Muscle of back (tissue), 11 donors: ENCODE measurements around the gene TM9SF4. TPM values are rescaled to one million over a fixed set of nuclear protein-coding genes. Genes with fewer than 3 reads are reported as not detected.

Experiments used
- DNase-seq, 3 donors: peaks; one replicate each; pipeline versions ENCODE4 v3.0.0 to v3.0.0-alpha.2; 2013
- polyA plus RNA-seq, 10 donors: library from polyadenylated mRNA; unstranded; fragments of 120-200 nt; gene quantifications; one replicate each; pipeline ENCODE4 v1.2.1, GENCODE V29; 2013; ENCODE audit not compliant: insufficient read length in 10 of 10

The TM9SF4 gene
- polyA plus RNA-seq, 10 donors, result 39.8 to 49.9 (median 42.5) TPM

DNA sequence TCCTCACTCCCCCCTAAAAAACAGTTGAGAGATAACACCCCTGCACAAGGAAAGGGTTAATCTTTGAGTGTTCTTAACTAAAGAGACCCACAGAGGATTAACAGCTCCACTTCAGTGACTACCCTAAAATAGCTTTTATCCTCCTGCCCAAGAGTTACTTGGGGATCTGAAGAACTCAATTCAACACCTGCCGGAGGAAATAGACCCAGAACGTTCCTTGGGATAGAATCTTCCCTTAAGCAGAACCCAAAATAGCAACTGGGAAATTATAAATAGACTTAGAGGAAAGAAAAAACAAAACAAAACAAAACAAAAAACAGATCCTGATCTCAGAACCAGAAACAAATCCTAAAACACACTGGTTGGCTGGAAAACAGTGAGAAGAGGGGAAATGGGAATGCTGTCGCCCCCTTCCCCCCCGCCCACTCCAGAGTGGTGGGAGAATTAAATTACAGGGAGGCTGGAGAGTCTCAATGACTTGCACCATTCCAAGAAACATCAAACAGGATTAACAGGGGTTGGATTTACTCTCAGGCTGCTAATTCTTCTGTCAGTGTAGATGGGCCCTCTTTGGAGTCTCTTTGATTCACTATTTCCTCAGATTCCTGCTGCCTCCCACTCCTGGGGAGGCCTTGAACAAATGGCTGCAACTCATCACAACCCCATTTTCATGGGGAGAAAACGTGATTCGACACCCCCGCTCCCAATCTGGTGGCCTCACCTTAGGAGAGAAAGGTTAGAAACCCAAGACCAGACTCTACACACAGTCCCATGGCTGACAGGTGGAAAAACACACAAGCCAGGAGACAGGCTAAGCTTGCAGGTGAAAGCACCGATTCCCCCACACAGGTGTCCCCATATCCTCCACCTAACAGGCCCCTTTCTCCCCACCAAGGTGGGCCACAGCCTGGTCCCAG is 96.6 kb downstream of the TM9SF4 start:
- peak in 2 of 3 donors; percentile 7 to 16 for DNase-seq

DNA sequence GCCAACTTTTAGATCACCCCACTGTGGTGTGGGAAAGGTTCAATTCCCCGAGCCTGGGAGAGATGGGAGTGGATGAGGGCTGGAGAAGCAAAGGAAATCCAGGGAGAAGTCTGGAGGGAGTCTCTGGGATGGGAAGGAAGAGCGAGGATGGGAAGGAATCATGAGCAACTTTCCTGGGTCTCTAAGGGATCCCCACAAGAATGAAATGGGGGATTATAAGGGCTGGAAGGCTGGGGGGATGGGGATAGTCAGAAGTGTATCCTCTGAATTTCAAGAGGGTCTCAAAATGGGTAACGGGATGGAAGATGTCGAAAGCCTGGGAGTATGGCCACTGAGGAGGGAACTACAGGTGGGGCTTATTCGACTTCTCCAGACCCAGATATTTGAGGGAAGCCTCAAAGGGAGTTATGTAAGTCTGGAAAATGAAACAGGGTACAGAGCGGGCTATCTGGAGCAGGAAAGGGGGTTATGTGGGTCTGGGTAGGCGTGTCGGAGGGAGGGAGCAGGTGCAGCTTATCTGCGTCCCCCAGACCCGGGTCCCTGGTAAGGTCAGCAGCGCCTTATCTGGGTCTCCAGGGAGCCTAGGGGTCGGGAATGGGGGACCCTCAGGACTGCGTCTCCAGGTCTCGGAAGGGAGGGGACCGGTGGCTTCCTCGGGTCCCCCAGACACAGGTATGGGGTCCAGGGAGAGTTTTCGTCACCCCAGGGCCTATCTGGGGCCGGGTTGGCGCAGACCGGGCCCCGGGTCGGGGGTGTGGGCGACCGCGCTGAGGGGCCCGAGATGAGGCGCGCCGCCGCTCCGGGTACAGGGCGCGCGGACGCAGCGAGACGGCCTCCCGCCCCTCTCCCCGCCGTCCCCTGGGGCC is 97.5 kb downstream of the TM9SF4 start:
- DNase-seq, result no peak

DNA sequence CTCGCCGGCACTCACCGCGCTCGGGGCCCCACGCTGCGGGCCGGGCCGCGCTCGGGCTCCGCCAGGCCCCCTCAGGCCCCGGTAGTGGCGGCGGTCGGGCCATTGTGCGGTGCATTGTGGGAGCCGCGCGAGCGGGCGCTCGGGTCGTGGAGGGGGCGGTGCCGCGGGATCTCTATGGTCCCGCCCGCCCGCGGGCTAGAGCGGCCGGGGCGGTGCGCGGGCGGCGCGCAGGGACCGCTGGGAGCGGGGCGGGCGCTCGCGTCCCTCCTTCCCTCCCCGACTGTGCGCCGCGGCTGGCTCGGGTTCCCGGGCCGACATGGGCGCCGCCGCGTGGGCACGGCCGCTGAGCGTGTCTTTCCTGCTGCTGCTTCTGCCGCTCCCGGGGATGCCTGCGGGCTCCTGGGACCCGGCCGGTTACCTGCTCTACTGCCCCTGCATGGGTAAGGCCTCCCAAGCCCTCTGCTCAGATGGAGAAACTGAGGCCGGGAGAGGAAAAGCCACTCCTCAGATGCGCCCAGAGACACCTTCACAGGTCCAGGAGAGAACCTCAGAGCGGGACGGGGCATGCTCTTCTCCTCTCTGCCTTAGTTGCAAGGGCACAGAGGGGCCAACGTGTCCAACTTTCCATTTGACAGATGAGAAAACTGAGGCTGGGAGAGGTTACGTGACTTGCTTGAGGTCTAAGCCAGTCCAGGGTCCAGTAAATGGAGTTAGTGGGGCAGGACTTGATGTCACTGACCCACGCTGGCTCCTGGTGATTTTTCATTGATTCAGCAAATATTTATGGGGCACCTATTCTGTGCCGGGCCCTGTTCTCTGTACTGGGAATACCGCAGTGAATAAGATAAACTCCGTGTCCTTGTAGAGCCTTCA is 98.3 kb downstream of the TM9SF4 start, which contains the start of the genes PLAGL2 and POFUT1:
Gene PLAGL2, minus strand, starts transcription at position 118 of the 873 bp plus-strand sequence. CDS start 5,565 bp downstream, outside the sequence.
Gene POFUT1, plus strand, starts transcription at position 255 of the 873 bp plus-strand sequence. Its CDS starts 62 bp downstream, at position 317.
- peak; percentile 90 to 95 (median 93) for DNase-seq

DNA sequence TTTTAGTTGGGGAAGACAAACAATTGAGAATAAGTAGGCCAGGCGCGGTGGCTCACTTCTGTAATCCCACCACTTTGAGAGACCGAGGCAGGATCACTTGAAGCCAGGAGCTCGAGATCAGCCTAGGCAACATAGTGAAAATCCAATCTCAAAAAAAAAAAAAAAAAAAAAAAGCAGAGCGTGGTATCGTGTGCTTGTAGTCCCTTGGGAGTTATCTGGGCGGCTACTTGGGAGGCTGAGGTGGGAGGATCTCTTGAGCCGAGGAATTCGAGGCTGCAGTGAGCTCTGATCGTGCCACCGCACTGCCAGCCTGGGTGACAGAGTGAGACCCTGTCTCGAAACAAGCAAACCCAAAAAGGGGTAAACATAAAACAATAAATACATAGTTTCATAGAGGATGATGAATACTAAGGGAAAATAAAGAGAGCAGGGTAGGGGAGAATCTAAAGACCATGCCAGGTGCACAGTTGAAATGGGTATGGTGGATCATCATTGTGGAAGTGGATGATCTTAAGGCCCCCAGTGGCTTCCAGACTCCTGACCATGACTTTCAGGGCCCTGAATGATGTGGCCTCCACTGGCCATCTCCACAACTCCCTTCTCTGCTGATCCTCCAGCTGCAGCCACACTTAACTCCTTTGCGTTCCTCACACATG is 99.1 kb downstream of the TM9SF4 start:
- no peak for DNase-seq

DNA sequence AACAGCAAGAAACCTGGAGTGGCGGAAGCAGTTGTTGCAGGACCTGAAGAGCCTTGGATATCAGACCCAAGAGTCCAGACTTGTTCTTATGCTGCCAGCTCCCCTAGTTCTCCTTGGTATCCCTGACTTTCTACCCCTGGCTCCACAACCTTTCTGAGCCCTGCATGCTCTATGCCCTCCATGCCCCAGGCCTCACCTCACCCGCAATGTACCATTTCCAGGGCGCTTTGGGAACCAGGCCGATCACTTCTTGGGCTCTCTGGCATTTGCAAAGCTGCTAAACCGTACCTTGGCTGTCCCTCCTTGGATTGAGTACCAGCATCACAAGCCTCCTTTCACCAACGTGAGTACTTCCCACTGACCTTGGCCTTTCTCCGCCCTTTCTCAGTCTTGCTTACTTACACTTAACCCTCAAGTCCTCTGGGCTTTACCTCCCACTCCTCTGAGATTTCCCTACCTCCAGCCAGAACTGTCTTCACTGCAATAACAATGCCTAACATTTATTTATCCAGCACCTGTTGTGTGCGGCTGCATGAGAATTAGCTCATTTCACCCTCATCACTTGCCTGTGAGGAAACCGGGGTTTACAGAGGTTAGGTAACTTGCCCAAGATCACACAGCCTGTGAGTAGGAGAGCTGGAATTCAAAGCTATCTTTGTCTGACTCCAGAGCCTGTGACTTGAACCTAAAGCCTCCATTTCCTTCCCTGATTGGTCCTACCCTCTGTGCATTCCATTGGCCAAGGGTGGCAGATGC is 100.5 kb downstream of the TM9SF4 start:
- no peak for DNase-seq

DNA sequence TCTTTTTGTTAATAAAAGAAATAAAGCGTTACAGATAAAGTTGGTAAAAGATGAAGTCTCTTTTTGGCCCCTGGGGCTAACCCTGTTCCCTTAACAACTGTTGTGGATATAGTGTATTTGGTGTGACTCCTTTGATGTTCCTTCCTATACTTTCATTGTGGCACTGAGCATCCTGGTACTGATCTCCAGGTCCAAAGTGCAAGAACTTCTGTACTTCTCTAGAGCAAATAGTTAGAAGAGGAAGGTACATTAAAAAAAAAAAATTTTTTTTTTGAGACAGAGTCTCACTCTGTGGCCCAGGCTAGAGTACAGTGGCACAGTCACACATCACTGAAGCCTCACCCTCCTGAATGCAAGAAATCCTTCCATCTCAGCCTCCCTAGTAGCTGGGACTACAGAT is 104.4 kb downstream of the TM9SF4 start:
- DNase-seq, result no peak

DNA sequence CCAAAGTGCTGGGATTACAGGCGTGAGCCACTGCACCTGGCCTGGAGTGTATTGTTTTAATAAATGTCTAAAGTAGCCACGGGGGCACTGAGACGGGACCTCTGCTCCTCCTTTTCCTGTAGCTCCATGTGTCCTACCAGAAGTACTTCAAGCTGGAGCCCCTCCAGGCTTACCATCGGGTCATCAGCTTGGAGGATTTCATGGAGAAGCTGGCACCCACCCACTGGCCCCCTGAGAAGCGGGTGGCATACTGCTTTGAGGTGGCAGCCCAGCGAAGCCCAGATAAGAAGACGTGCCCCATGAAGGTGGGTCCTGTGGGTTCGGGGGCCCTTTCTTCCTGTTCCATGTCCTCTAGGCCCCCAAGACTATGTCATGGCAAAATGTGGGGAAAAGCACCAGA is 105.6 kb downstream of the TM9SF4 start:
- DNase-seq, result no peak

DNA sequence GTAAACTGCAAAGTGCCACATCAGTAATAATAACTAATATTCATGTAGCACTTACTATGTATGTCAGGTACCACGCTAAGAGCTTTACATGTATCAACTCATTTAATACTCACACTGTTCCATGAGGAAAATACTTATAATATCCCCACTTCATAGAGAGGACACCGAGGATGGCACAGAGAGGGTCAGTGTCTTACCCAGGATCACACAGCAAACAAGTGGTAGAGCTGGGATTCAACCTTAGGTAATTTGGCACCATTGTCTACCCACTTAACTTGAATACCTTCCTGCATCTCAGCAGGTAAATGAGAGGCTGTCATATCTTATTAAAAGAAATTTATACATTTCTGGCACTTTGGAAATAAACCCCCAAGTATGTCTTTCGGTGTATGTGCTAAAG is 106.2 kb downstream of the TM9SF4 start:
- DNase-seq, result no peak

DNA sequence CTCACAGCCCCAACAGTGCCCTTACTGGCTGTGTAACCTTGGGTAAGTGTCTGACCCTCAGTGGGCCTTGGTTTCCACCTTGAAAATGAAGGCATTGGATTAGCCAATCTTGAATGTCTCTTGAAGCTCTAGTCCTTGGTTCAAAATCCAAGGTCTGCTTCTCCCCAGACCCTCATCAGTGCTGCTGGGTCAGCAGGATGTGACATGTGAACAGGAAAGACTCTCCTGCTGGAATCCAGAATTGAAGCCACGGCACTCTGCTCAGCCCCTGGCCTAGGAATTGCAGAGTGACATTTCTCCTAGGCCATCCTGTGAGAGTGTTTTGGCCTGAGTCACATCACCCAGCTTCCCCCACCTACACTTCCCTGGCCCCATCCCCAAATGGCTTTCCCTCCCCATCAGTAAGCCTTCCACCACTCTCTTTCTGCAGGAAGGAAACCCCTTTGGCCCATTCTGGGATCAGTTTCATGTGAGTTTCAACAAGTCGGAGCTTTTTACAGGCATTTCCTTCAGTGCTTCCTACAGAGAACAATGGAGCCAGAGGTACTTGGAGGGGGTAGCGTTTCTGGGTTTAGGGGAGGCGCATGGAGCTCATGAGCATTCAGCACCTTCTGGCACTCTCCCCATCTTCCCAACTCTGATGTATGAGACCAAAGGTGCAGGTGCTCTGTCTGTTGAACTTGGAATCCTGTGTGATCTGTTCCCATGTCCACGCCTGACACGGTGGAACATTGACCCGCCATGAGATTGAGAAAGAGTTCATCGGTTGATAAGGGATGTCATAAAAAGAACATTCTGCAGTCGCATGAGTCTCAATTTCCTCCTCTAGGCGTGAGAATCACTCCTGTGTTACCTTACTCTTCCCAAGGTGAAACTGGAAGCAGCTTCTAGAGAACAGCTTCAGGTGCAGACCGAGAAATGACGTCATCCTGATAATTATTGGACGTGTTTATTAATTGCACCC is 106.9 kb downstream of the TM9SF4 start:
- DNase-seq, result no peak

Other genes starting within 250 kb of the TM9SF4 start
- gene DUSP15, start 239.2 kb upstream of the TM9SF4 start, polyA plus RNA-seq, result 1 to 10 TPM; 1.2 to 3.4 (median 2.2) TPM
- under 1 TPM in 9 of 10 donors, not detected in 1; 0.09 to 0.27 (median 0.15) TPM for gene TTLL9, start 239.1 kb upstream of the TM9SF4 start, polyA plus RNA-seq
- gene PDRG1, start 157.7 kb upstream of the TM9SF4 start, polyA plus RNA-seq, result 10 to 100 TPM; 13.2 to 17.8 (median 15.6) TPM
- under 1 TPM in 8 of 10 donors, not detected in 2; 0.07 to 0.16 (median 0.09) TPM for gene XKR7, start 141.6 kb upstream of the TM9SF4 start, polyA plus RNA-seq
- gene CCM2L, start 99.3 kb upstream of the TM9SF4 start, polyA plus RNA-seq, result 1 to 10 TPM; 4.3 to 7.0 (median 5.2) TPM
- 1 to 10 TPM; 3.4 to 5.7 (median 4.5) TPM for gene HCK, start 57.5 kb upstream of the TM9SF4 start, polyA plus RNA-seq
- 10 to 100 TPM; 10.6 to 15.5 (median 12.4) TPM for gene PLAGL2, start 98.0 kb downstream of the TM9SF4 start, polyA plus RNA-seq
- gene POFUT1, start 98.2 kb downstream of the TM9SF4 start, polyA plus RNA-seq, result 10 to 100 TPM; 27.6 to 36.5 (median 29.8) TPM
- 10 to 100 TPM; 10.9 to 16.9 (median 13.2) TPM for gene KIF3B, start 167.9 kb downstream of the TM9SF4 start, polyA plus RNA-seq
- gene ASXL1, start 248.6 kb downstream of the TM9SF4 start, polyA plus RNA-seq, result 10 to 100 TPM; 28.7 to 48.9 (median 38.0) TPM